Measurements from ENCODE around the gene TTC9C. TPM values are rescaled to one million over a fixed set of nuclear protein-coding genes. Genes with fewer than 3 reads are reported as not detected.
"Not testable (repeated sequence)": the region's sequence is repeated elsewhere in the genome, so short reads cannot be mapped to it uniquely, and the experiment has no call there.

The TTC9C gene
- total RNA-seq, 1 donor from 2014 or later: 49.8 TPM

DNA sequence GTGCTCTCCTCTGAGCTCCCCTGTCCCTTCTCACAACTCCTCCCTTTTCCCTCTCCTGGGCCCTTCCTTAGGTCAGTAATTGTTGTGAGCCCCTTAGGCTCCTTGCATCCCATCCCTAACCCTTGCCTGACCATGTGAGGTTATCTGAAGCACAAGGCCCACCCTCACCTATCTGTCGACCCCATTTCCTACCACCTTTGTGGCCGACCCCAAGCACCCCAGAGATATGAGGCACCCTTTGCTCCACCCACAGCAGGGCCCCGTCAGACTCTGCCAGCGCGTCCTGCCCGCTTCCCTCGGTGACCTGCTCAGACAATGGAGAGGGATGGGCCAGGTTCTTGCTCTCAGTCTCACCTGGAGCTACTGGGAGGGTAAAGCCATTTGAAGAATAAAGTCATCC lies 19.5 kb upstream of the TTC9C start:
- intact Hi-C loops (cut with micrococcal nuclease): loop anchor here (1.0 to 5.0 kb wide), 18 partner anchors 14 to 1479 kb away; partner anchors contain the start of genes C11orf98, CSKMT, EEF1G and EML3

- intact Hi-C loops (cut with micrococcal nuclease): loop anchor here (1.0 to 5.0 kb wide), 18 partner anchors 15 to 1478 kb away; partner anchors contain the start of genes C11orf98, CSKMT, EEF1G and EML3
Measured at GRCh38 chr11:62709247-62710000, 18.9 kb upstream of the TTC9C start.

- intact Hi-C loops (cut with micrococcal nuclease): no loop called here
Measured at GRCh38 chr11:62710001-62710345, 18.3 kb upstream of the TTC9C start.

- intact Hi-C loops (cut with micrococcal nuclease): no loop called here
Measured at GRCh38 chr11:62712276-62712812, 15.9 kb upstream of the TTC9C start.

GRCh38 chr11:62712861-62713260 lies 15.4 kb upstream of the TTC9C start:
- intact Hi-C loops (cut with micrococcal nuclease): no loop called here

DNA sequence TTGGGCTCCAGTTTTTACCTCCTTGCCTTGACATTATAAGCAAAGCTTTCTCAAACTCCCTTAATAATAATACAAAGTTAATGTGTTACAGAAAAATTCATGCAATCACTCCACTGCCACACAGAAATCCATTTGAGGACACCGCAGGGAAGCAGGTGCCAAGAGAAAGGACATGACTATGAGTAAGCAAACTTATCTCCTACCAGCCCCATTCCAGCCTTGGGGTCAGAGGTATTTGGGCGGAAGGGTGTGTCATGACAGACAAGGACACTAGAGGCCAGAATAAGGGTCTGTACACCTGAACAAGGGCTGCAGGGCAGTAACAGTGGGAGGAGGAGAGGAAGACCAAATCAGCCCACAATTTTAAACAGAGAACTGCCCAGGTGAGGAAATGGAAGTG lies 14.9 kb upstream of the TTC9C start:
- intact Hi-C loops (cut with micrococcal nuclease): no loop called here

DNA sequence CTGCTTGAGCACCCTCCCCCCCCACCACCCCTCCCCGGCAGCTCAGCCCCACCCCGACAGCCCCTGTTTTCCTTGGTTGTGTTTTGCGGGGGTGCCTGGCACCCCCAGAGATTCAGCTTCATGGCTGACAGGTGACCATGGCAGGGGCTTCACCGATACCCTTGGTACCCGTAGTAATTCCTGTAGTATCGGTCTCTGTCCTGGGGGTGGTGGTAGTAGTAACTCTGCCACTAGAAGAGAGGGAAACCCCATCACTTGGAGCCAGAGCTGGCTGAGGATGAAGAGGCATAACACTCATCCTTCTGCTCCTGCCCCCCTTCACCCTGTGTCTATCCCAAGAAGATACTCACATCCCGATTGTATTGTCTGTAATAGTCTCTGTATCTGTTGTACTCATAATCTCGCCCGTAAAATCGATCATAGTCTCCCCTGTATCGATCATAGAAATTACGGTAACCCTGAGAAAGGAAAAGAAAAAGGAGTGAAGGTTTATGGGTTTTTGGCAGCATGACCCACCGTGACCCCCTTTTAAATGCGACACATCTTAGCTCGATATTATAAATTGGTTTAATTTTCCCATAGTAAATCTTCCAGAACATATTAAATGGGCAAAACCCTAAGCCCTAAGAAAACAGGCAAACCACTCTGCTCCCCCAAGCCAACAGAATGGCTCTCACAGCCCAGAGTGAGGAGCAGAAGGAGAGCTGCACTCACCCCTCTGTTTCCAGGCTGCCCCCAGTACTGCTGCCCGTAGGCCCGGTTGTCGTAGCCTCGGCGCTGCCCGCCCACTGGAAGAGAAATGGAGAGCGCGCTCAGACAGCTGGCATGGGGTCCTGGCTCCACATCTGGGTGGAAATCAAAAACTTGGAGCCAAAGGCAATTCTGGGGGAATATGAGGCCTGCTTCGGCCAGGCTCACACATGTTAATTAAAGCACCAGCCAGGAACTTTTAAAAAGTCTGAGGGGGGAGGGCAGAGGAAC lies 12.8 kb upstream of the TTC9C start:
- intact Hi-C loops (cut with micrococcal nuclease): no loop called here

- intact Hi-C loops (cut with micrococcal nuclease): no loop called here
Measured at GRCh38 chr11:62716206-62716605, 12.1 kb upstream of the TTC9C start.

DNA sequence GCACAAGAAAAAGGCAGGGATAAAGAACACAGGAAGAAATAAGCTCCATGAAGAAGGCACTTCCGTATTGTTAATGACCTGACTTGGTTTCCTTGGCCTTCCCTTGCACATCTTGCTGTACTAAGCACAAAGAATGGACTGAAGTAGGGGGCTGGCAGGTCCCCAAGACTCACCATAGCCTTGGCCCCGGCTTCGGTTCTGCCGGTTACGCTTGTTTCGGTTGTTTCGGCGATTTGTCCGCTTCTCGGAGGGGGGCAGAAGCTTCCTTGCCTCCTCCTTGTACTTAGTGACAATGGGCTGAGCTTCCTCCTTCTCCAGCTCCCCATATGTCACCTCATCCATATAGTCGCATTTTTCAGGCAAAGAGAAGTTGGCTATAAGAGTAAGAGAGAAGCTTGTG lies 11.5 kb upstream of the TTC9C start:
- intact Hi-C loops (cut with micrococcal nuclease): no loop called here

- intact Hi-C loops (cut with micrococcal nuclease): no loop called here
Measured at GRCh38 chr11:62719302-62719978, 8.8 kb upstream of the TTC9C start.

DNA sequence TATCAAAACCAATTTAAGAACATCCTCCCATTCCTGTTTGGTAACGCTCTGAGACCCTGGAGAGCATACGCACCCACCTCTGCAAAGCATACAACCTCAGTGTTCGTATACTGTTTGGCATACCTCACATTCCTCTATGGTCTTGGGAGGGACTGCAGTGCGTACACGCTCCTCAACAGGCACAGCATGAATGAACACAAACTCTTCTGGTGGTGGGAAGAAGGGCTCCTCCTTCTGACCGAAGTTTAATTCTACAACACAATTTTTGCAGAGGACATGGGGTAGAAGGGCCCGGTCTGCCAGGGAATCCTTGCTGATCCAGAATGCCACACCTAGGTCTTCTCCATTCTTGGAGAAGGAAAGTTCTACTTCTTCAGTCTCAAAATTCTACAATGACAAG lies 6.3 kb upstream of the TTC9C start:
- intact Hi-C loops (cut with micrococcal nuclease): no loop called here

GRCh38 chr11:62724171-62724570 lies 4.1 kb upstream of the TTC9C start:
- intact Hi-C loops (cut with micrococcal nuclease): no loop called here

DNA sequence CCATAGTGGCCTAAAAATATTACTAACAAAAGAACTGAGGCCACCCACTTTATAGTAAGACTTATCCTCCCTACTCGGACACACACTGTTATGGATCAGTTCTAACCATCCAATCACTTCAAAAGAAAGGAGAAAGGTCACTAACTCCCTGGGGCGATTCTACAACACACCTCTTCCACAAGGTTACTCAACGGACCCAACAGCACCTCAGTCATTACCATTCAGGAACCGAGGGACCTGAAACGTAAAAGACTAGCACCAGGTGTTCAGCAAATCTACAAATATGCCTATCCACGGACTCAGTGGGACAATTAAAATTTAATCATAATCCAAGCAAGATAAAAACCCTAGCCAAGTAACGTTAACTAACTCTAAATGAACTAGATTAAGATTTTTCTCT lies 2.6 kb upstream of the TTC9C start:
- intact Hi-C loops (cut with micrococcal nuclease): loop anchor here (2.0 kb wide), 2 partner anchors 61 to 135 kb away; partner anchors contain the start of genes C11orf98, CSKMT and TUT1

DNA sequence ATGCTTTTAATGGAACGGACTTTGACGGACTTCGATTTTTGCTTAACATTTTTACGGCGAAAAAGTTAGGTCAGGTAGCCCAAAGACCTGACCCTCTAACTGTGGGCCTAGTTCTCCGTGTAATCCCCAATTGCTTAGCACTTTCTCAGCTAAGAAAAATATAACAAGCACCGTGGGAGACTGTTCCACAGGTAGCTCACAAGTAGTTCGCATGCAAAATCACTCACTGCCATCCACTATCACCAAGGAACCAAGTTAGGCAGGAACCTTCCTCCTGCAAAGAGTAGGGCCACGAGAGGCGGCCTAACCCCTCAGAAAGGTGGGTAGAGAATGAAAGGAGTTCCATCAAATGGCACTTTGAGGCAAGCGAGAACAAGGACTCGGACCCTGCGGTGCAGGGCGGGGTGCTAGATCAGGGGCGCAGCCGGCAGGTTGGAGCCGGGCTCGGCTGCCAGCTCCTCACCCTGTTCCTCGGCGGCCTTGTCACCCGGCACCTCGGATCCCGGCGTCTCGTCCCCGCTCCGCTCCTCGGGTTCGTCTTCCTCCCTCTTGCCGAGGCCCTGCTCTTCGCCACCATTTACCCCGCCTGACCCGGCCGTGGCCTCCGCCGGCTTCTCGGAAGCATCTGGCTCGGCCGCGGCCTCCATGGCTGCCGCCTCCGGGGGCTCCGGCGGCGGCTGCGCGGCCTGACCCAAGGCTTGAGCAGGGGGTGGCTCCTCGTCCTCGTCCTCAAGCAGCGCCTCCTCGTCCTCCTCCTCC lies 2.0 kb upstream of the TTC9C start:
- intact Hi-C loops (cut with micrococcal nuclease): loop anchor here (2.0 kb wide), 2 partner anchors 62 to 136 kb away; partner anchors contain the start of genes C11orf98, CSKMT and TUT1

DNA sequence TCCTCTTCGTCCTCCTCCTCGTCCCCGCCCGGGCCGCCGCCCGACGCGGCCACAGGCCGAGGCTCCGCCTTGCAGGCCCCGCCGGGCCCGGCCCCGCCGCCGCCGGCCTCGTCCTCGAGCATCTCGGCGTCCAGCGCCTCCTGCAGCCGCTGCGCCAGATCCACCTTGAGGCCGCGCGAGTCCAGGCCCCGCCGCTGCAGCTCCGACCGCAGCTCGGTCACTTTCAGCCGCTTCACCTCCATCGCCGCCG lies 1.4 kb upstream of the TTC9C start:
- intact Hi-C loops (cut with micrococcal nuclease): loop anchor here (1.0 to 2.0 kb wide), 11 partner anchors 18 to 136 kb away; partner anchors contain the start of genes C11orf98, CSKMT, GANAB and INTS5

- intact Hi-C loops (cut with micrococcal nuclease): loop anchor here (1.0 to 2.0 kb wide), 11 partner anchors 18 to 137 kb away; partner anchors contain the start of genes C11orf98, CSKMT, GANAB and INTS5
Measured at GRCh38 chr11:62727165-62727871, 968 bp upstream of the TTC9C start, which contains the start of gene HNRNPUL2. Gene HNRNPUL2 (minus strand): TSS chr11:62727457. CDS start chr11:62727156, 301 bp downstream.

GRCh38 chr11:62727872-62728170 lies 465 bp upstream of the TTC9C start:
- intact Hi-C loops (cut with micrococcal nuclease): loop anchor here (1.0 to 2.0 kb wide), 19 partner anchors 19 to 152 kb away; partner anchors contain the start of genes C11orf98, CSKMT, GANAB and INTS5

- intact Hi-C loops (cut with micrococcal nuclease): not testable (repeated sequence)
Measured at GRCh38 chr11:62730076-62730475, 1.8 kb downstream of the TTC9C start.

DNA sequence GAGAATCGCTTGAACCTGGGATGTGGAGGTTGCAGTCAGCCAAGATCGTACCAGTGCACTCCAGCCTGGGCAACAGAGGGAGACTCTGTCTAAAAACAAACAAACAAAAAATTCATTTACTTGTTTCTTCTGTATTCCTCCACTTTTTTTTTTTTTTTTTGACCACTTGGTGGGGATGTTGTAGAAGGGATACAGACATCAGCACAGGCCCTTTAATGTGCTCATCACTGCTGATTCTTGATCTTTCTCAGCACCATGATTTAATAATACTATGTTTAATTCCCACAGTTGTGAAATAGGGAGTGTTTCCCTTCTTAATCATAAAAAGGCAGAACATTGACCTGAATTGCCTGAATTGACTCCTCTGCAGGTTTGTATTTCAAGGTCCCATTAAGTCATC lies 4.5 kb downstream of the TTC9C start:
- intact Hi-C loops (cut with micrococcal nuclease): no loop called here

DNA sequence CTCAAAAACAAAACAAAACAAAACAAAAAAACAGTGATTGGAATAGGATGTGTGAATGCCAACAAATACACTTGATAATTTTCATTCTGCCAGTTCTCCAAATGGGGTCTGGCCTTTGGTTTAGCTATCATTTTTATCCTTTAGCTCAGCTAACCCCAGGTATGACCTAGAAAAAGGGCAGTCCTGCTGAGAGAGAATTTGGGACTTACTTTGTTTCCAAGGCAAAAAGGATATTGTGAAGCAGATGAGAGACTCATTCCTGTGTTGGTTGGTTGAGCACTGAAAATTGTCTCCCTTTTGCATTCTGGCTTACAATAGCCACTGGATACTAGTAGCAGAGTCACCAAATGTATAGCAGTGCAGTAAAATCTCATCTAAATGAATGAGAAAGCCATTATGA lies 8.9 kb downstream of the TTC9C start:
- intact Hi-C loops (cut with micrococcal nuclease): no loop called here
